Smooth muscle cell (in vitro differentiated cells): Measurements from ENCODE around the gene CNTNAP2. TPM values are rescaled to one million over a fixed set of nuclear protein-coding genes. Genes with fewer than 3 reads are reported as not detected.

Experiments used
- DNase-seq: peaks from one replicate; lab custom pipeline; 2025; ENCODE audit not compliant: unreplicated experiment; lab: John Stamatoyannopoulos, UW
- H2AFZ ChIP-seq: fragments of 200-600 bp; sonication (generic); 2 replicates; pipeline ENCODE4 v1.6.0; 2016; ENCODE audit warnings: antibody characterized with exemption, low read depth, mild to moderate bottlenecking
- H3F3A ChIP-seq: fragments of 200-600 bp; sonication (generic); 2 replicates; pipeline ENCODE4 v1.6.0; 2017; ENCODE audit warnings: antibody characterized with exemption, low read depth
- H3K27ac ChIP-seq: fragments of 200-600 bp; sonication (generic); 2 replicates; pipeline ENCODE4 v1.5.1; 2016; ENCODE audit warnings: low read depth, mild to moderate bottlenecking
- H3K27me3 ChIP-seq: fragments of 200-600 bp; sonication (generic); 2 replicates; pipeline ENCODE4 v1.6.1; 2016; ENCODE audit warnings: low read depth, mild to moderate bottlenecking
- H3K36me3 ChIP-seq: fragments of 200-600 bp; sonication (generic); 2 replicates; pipeline ENCODE4 v1.5.1; 2016; ENCODE audit warnings: low read depth
- H3K4me1 ChIP-seq: fragments of 200-600 bp; sonication (generic); 2 replicates; pipeline ENCODE4 v1.5.1; 2016; ENCODE audit warnings: low read depth
- H3K4me2 ChIP-seq: fragments of 200-600 bp; sonication (generic); 2 replicates; pipeline ENCODE4 v1.6.0; 2016; ENCODE audit warnings: mild to moderate bottlenecking
- H3K4me3 ChIP-seq: fragments of 200-600 bp; sonication (generic); 2 replicates; pipeline ENCODE4 v1.5.1; 2016; ENCODE audit warnings: mild to moderate bottlenecking
- H3K79me2 ChIP-seq: fragments of 200-600 bp; sonication (generic); 2 replicates; pipeline ENCODE4 v1.6.0; 2016; ENCODE audit warnings: low read depth, mild to moderate bottlenecking
- H3K9ac ChIP-seq: fragments of 200-600 bp; sonication (generic); 2 replicates; pipeline ENCODE4 v1.6.0; 2016; ENCODE audit warnings: low read depth
- H3K9me3 ChIP-seq: fragments of 200-600 bp; sonication (generic); replicated peaks from 2 replicates; pipeline ENCODE4 v1.5.1; 2016; ENCODE audit warnings: low read depth
- H4K20me1 ChIP-seq: fragments of 200-600 bp; sonication (generic); 2 replicates; pipeline ENCODE4 v1.6.0; 2016; ENCODE audit warnings: low read depth
- CTCF ChIP-seq: fragments of 200-600 bp; sonication (generic); IDR thresholded peaks from 2 replicates; pipeline ENCODE4 v1.5.1; 2017; ENCODE audit warnings: borderline replicate concordance, mild to moderate bottlenecking, antibody characterized with exemption; ENCODE audit not compliant: insufficient read depth, poor library complexity, severe bottlenecking
- WGBS: methylation state at CpG from one replicate; pipeline ENCODE4 v1.1.7; 2016; ENCODE audit warnings: low lambda C conversion rate; 5-methylcytosine and 5-hydroxymethylcytosine counted together
- polyA plus RNA-seq: library from polyadenylated mRNA; unstranded; fragments of >200 nt; fragmentation: Nextera tagmentation; extraction: Ambion mirVana; gene quantifications from 2 replicates; pipeline ENCODE4 v1.2.1, GENCODE V29; 2016
- total RNA-seq: library from RNA; depleted of rRNA; stranded (reverse); fragments of >200 nt; gene quantifications from 2 replicates; pipeline ENCODE4 v1.2.3, GENCODE V29; 2014

The CNTNAP2 gene
- total and polyA plus RNA-seq, 2 experiments from 2014 or later, result 1.7 to 9.0 TPM

DNA sequence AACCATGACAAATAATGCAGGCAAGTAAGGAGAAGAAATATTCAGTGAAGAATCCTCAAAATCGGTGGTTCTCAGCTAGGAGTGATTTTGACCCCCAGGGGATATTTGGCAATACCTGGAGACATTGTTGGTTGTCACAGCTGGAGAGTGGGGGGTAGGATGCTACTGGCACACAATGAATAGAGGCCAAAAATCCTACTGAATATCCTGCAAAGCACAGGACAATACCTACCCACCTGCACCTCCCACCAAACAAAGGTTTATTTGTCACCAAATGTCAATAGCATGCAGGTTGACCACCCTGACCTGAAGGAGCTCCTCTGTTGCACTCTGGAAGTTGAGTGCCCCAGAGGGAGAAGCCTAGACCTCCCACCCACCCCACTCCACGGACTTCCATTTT is 1028.6 kb downstream of the CNTNAP2 start:
- Histone ChIP-seq H3K9me3 (no peaks in the 10 kb centered on the region), H2AFZ (no peak overlapping the region), H3K79me2 (no peaks in the 10 kb centered on the region), H3K27me3 (no peaks in the 10 kb centered on the region), H3K4me3 (no peak overlapping the region), H3F3A (no peaks in the 10 kb centered on the region), H3K9ac (no peak overlapping the region), H3K36me3 (no peaks in the 10 kb centered on the region), H3K4me2 (no peak overlapping the region), H3K4me1 (no peaks in the 10 kb centered on the region), H4K20me1 (no peaks in the 10 kb centered on the region), H3K27ac (no peak overlapping the region)
- TF ChIP-seq CTCF, result no peak
- 49% methylated on average over 2 of the region's 2 CpGs for WGBS
- no peak for DNase-seq

DNA sequence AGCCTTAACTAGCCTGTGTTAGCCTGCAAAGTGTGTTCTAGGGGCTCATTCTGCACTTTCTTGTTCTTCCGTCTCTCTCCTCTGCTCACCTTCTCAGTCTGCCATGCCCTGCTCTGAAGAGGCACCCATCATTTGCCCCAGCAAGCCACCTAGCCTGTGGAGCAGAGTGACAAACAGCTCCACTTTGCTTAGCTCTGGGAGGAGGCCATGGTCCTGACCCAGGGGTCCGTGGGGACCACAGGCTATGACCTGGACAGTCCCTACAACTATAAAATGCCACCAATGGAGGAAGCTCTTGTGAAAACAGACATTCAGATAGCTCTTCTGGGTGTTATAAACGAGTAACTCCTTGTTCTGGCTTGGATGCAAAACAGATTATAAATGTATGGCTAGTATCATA is 1029.6 kb downstream of the CNTNAP2 start:
- Histone ChIP-seq H3K9ac (no peak overlapping the region), H3K27me3 (no peaks in the 10 kb centered on the region), H3K36me3 (no peaks in the 10 kb centered on the region), H3K4me1 (no peaks in the 10 kb centered on the region), H3K9me3 (no peaks in the 10 kb centered on the region), H3K27ac (no peak overlapping the region), H4K20me1 (no peaks in the 10 kb centered on the region), H3F3A (no peaks in the 10 kb centered on the region), H3K4me3 (no peak overlapping the region), H3K4me2 (no peak overlapping the region), H2AFZ (no peak overlapping the region), H3K79me2 (no peaks in the 10 kb centered on the region)
- no peak for TF ChIP-seq CTCF
- no peak for DNase-seq
- 79% methylated on average over 3 of the region's 3 CpGs for WGBS

DNA sequence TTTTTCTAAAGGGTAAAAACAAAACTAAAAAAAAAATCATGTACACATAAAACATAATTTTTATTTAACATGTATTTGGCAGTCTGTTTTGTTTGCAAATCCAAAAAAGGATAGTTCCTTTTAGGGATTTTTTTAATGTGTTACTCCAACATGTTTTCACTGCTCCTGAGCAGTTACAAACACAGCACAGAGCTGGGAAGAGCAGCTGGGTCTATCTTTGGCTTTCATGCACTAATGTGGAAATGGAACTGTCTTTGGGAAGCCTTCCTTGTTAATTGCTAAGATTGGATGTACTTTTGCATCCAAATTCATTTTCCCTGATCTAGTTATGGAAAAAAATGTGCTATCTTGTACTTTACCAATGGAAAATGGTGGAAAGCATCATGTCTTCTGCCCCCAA is 1035.1 kb downstream of the CNTNAP2 start:
- no peak overlapping the region for H3K9ac ChIP-seq
- no peak for TF ChIP-seq CTCF
- H3K36me3 ChIP-seq, result no peaks in the 10 kb centered on the region
- H3K79me2 ChIP-seq, result no peaks in the 10 kb centered on the region
- no peaks in the 10 kb centered on the region for H3K4me1 ChIP-seq
- H3K4me3 ChIP-seq, result no peak overlapping the region
- no peak overlapping the region for H3K27ac ChIP-seq
- no peaks in the 10 kb centered on the region for H3K27me3 ChIP-seq
- H3K4me2 ChIP-seq, result no peak overlapping the region
- H3K9me3 ChIP-seq, result no peaks in the 10 kb centered on the region
- no peak for DNase-seq
- no peaks in the 10 kb centered on the region for H3F3A ChIP-seq
- H2AFZ ChIP-seq, result no peak overlapping the region
- no peaks in the 10 kb centered on the region for H4K20me1 ChIP-seq

GRCh38 chr7:147153571-147153970 is 1037.0 kb downstream of the CNTNAP2 start:
- H3K36me3 ChIP-seq, result no peaks in the 10 kb centered on the region
- H3K9me3 ChIP-seq, result no peaks in the 10 kb centered on the region
- H3F3A ChIP-seq, result no peaks in the 10 kb centered on the region
- H3K27me3 ChIP-seq, result no peaks in the 10 kb centered on the region
- TF ChIP-seq CTCF, result no peak
- H3K27ac ChIP-seq, result no peak overlapping the region
- H4K20me1 ChIP-seq, result no peaks in the 10 kb centered on the region
- DNase-seq, result no peak
- H3K9ac ChIP-seq, result no peak overlapping the region
- no peak overlapping the region for H3K4me2 ChIP-seq
- H3K4me3 ChIP-seq, result no peak overlapping the region
- H3K79me2 ChIP-seq, result no peaks in the 10 kb centered on the region
- WGBS, result 93% methylated on average over 3 of the region's 3 CpGs
- H2AFZ ChIP-seq, result no peak overlapping the region
- no peaks in the 10 kb centered on the region for H3K4me1 ChIP-seq
